PFSK-1 (cell line): Measurements from ENCODE around the gene SELENON.

Source experiments
- POLR2AphosphoS5 ChIP-seq: IDR thresholded peaks from 2 replicates; pipeline ENCODE4 v1.6.1; 2012; ENCODE audit warnings: low read depth, mild to moderate bottlenecking, control low read depth, low read length, moderate library complexity
- SIN3A ChIP-seq: IDR thresholded peaks from 2 replicates; pipeline ENCODE4 v1.6.1; 2012; ENCODE audit warnings: mild to moderate bottlenecking, low read length, moderate library complexity, borderline replicate concordance; ENCODE audit not compliant: insufficient read depth
- TAF1 ChIP-seq: IDR thresholded peaks from 2 replicates; pipeline ENCODE4 v1.6.1; 2012; ENCODE audit warnings: low read length, control low read depth, borderline replicate concordance; ENCODE audit not compliant: insufficient read depth
- TF ChIP-seq, protein P1 (sequence below), 2 experiments: IDR thresholded peaks; 2 replicates each; pipeline versions ENCODE4 v1.6.1 to v1.8.0; 2011 to 2012; ENCODE audit warnings: low read depth in 2 of 2, low read length in 2 of 2, control low read depth in 1 of 2, inconsistent platforms in 1 of 2, mild to moderate bottlenecking in 1 of 2, moderate library complexity in 1 of 2; ENCODE audit not compliant: insufficient read depth in 1 of 2

GRCh38 chr1:25797939-25798338 is 2.1 kb upstream of the SELENON start:
- no peak for TF ChIP-seq POLR2AphosphoS5
- no peak for TF ChIP-seq TAF1
- TF ChIP-seq, protein P1, sequence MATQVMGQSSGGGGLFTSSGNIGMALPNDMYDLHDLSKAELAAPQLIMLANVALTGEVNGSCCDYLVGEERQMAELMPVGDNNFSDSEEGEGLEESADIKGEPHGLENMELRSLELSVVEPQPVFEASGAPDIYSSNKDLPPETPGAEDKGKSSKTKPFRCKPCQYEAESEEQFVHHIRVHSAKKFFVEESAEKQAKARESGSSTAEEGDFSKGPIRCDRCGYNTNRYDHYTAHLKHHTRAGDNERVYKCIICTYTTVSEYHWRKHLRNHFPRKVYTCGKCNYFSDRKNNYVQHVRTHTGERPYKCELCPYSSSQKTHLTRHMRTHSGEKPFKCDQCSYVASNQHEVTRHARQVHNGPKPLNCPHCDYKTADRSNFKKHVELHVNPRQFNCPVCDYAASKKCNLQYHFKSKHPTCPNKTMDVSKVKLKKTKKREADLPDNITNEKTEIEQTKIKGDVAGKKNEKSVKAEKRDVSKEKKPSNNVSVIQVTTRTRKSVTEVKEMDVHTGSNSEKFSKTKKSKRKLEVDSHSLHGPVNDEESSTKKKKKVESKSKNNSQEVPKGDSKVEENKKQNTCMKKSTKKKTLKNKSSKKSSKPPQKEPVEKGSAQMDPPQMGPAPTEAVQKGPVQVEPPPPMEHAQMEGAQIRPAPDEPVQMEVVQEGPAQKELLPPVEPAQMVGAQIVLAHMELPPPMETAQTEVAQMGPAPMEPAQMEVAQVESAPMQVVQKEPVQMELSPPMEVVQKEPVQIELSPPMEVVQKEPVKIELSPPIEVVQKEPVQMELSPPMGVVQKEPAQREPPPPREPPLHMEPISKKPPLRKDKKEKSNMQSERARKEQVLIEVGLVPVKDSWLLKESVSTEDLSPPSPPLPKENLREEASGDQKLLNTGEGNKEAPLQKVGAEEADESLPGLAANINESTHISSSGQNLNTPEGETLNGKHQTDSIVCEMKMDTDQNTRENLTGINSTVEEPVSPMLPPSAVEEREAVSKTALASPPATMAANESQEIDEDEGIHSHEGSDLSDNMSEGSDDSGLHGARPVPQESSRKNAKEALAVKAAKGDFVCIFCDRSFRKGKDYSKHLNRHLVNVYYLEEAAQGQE (IDR thresholded peaks at IDR 0.05; ENCODE audit: insufficient read depth in 1 of 2, low read depth in 2 of 2, low read length in 2 of 2): no peak
- no peak for TF ChIP-seq SIN3A
